Endodermal cell (in vitro differentiated cells): ENCODE measurements around the gene TDRD9. TPM values are rescaled to one million over a fixed set of nuclear protein-coding genes. Genes with fewer than 3 reads are reported as not detected.

Experiments
- DNase-seq: peaks from one replicate; pipeline ENCODE4 v3.0.0-alpha.2; 2017
- H3K27ac ChIP-seq: 2 replicates; pipeline ENCODE4 v1.5.1; 2013; ENCODE audit warnings: mild to moderate bottlenecking, low read depth, low read length, moderate library complexity
- H3K27me3 ChIP-seq: 2 replicates; pipeline ENCODE4 v1.6.1; 2013; ENCODE audit warnings: mild to moderate bottlenecking, low read length, moderate library complexity; ENCODE audit not compliant: insufficient read depth, control insufficient read depth, poor library complexity, severe bottlenecking
- H3K36me3 ChIP-seq: 2 replicates; pipeline ENCODE4 v1.7.0; 2013; ENCODE audit warnings: mild to moderate bottlenecking, low read length, moderate library complexity; ENCODE audit not compliant: control insufficient read depth, insufficient read depth
- H3K4me1 ChIP-seq: one replicate; pipeline ENCODE4 v1.7.0; 2013; ENCODE audit warnings: low read length; ENCODE audit not compliant: control insufficient read depth, insufficient read depth
- H3K4me3 ChIP-seq: 2 replicates; pipeline ENCODE4 v1.5.1; 2013; ENCODE audit warnings: mild to moderate bottlenecking, low read length, moderate library complexity
- H3K9ac ChIP-seq: 2 replicates; pipeline ENCODE4 v1.6.1; 2013; ENCODE audit warnings: mild to moderate bottlenecking, low read length, moderate library complexity; ENCODE audit not compliant: poor library complexity, severe bottlenecking; ENCODE audit errors: extremely low read depth
- H3K9me3 ChIP-seq: 2 replicates; pipeline ENCODE4 v1.6.1; 2013; ENCODE audit warnings: mild to moderate bottlenecking, low read length, moderate library complexity; ENCODE audit not compliant: control insufficient read depth
- H3K27ac Mint-ChIP-seq: 2 replicates; pipeline ENCODE4 v1.8.0; 2020; ENCODE audit warnings: mixed read lengths
- H3K27me3 Mint-ChIP-seq: 2 replicates; pipeline ENCODE4 v1.8.0; 2021; ENCODE audit warnings: mild to moderate bottlenecking, mixed read lengths; ENCODE audit not compliant: insufficient read depth
- H3K36me3 Mint-ChIP-seq: 2 replicates; pipeline ENCODE4 v1.8.0; 2020; ENCODE audit warnings: low read depth, mixed read lengths
- H3K4me1 Mint-ChIP-seq: 2 replicates; pipeline ENCODE4 v1.8.0; 2020; ENCODE audit warnings: mixed read lengths
- H3K4me3 Mint-ChIP-seq: 2 replicates; pipeline ENCODE4 v1.8.0; 2020; ENCODE audit warnings: mild to moderate bottlenecking, moderate library complexity, mixed read lengths
- H3K9me3 Mint-ChIP-seq: 2 replicates; pipeline ENCODE4 v1.8.0; 2020; ENCODE audit warnings: mild to moderate bottlenecking, mixed read lengths
- WGBS, 2 experiments: methylation state at CpG; one replicate each; pipeline versions ENCODE4 v1.1.5 to v1.1.7; 2013; ENCODE audit warnings: missing lambda C conversion rate in 2 of 2, mixed read lengths in 1 of 2; ENCODE audit not compliant: insufficient coverage in 1 of 2, insufficient read length in 1 of 2; 5-methylcytosine and 5-hydroxymethylcytosine counted together
- total RNA-seq, 2 donors: library from RNA; stranded (reverse); fragmentation: NEBNext Ultra II Directional in 1 of 2; extraction: Animal tissue kit (Norgen Biotek cat#: 25700) in 1 of 2; gene quantifications; 2 replicates in 1 of 2; 3 replicates in 1 of 2; pipeline ENCODE4 v1.2.1, GENCODE V29; 2021
- TF ChIP-seq, protein P1 (sequence below): fragments of 200-600 bp; sonication (generic); conservative IDR thresholded peaks from 2 replicates; pipeline ENCODE4 v1.5.0; 2021; ENCODE audit warnings: antibody characterized with exemption, mild to moderate bottlenecking

TDRD9 gene
- total RNA-seq, 2 donors from 2014 or later = not detected

DNA sequence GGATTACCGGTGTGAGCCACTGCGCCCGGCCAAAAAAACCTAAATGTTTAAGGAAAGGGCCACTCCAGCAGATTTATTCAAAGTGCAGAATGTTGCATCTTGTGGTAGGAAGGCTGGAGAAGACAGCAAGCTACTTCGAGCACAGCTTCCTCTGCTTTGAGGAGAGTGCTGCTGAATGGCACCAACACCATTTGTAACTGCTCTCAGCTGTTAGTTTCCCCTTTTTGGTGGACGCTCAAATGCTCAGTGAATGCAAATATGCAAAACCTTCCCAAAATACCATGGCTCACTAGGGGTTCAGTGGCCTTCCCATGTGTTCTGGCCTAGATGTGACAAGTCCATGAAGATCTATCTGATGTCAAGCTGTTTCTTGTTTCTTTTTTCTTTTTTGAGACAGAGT is 2.9 kb upstream of the TDRD9 start:
- Mint-ChIP-seq H3K27ac (no peak overlapping the region), H3K9me3 (peaks cover 5% of the 10 kb centered on the region), H3K27me3 (peaks cover 3% of the 10 kb centered on the region), H3K36me3 (no peaks in the 10 kb centered on the region), H3K4me3 (no peak overlapping the region), H3K4me1 (peaks cover 5% of the 10 kb centered on the region)
- Histone ChIP-seq H3K9me3 (no peaks in the 10 kb centered on the region), H3K4me3 (no peak overlapping the region), H3K27ac (no peak overlapping the region), H3K36me3 (no peaks in the 10 kb centered on the region), H3K9ac (no peak overlapping the region), H3K27me3 (no peaks in the 10 kb centered on the region), H3K4me1 (no peaks in the 10 kb centered on the region)
- TF ChIP-seq, protein P1, sequence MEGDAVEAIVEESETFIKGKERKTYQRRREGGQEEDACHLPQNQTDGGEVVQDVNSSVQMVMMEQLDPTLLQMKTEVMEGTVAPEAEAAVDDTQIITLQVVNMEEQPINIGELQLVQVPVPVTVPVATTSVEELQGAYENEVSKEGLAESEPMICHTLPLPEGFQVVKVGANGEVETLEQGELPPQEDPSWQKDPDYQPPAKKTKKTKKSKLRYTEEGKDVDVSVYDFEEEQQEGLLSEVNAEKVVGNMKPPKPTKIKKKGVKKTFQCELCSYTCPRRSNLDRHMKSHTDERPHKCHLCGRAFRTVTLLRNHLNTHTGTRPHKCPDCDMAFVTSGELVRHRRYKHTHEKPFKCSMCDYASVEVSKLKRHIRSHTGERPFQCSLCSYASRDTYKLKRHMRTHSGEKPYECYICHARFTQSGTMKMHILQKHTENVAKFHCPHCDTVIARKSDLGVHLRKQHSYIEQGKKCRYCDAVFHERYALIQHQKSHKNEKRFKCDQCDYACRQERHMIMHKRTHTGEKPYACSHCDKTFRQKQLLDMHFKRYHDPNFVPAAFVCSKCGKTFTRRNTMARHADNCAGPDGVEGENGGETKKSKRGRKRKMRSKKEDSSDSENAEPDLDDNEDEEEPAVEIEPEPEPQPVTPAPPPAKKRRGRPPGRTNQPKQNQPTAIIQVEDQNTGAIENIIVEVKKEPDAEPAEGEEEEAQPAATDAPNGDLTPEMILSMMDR = no peak
- no peak for DNase-seq
- 82 to 91% methylated on average over 4 to 5 of the region's 5 CpGs for WGBS, 2 experiments

DNA sequence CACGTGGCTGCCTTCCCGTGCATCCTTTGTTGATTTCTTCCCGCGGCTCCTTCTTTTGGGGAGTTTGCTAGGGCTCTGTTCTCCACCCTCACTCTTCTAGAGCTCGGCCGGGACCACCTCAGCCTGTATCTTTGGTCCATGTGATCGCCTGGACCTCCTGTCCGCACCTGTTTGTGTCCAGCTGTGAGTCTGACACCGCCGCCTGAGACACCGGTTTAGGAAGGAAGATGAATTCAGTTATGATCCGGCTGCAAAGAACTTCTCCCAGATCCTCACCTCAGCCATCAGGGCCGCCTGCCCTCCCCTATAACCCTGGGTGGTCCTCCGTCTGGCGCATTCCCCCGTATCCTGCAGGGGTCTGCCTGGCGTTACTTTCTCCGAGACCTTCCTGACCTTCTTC is 690 bp upstream of the TDRD9 start:
- H3K36me3 ChIP-seq = no peaks in the 10 kb centered on the region
- no peaks in the 10 kb centered on the region for H3K4me1 ChIP-seq
- H3K9ac ChIP-seq = no peak overlapping the region
- no peak for DNase-seq
- Mint-ChIP-seq H3K36me3 (no peaks in the 10 kb centered on the region), H3K27ac (no peak overlapping the region), H3K4me1 (no peaks in the 10 kb centered on the region), H3K9me3 (peaks cover 5% of the 10 kb centered on the region), H3K4me3 (no peak overlapping the region), H3K27me3 (peaks cover 3% of the 10 kb centered on the region)
- no peak overlapping the region for H3K27ac ChIP-seq
- H3K9me3 ChIP-seq = no peaks in the 10 kb centered on the region
- TF ChIP-seq, protein P1 = no peak
- H3K27me3 ChIP-seq = no peaks in the 10 kb centered on the region
- 89 to 92% methylated on average over 18 of the region's 18 CpGs for WGBS, 2 experiments
- H3K4me3 ChIP-seq = no peak overlapping the region

DNA sequence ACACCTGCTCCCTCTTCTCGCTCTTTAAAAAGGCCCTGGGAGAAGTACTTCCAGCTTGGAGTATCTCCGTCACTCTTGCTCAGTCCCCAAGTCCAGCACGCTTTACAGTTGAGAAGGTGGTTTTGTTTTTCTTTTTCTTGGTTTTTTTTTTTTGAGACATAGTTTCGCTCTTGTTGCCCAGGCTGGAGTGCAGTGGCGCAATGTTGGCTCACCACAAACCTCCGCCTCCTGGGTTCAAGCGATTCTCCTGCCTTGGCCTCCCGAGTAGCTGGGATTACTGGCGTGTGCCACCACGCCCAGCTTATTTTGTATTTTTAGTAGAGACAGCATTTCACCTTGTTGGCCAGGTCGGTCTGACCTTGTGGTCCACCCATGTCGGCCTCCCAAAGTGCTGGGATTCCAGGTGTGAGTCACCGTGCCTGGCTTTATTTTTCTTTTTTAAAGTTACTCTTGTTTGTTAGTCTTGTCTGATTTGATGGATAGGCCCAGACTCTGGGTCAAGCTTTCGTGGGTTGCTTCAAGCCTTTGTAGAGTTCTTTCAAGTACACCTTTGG is 1.9 kb downstream of the TDRD9 start:
- 92 to 93% methylated on average over 11 to 14 of the region's 14 CpGs for WGBS, 2 experiments
- Histone ChIP-seq H3K4me3 (no peak overlapping the region), H3K9ac (no peak overlapping the region), H3K36me3 (no peaks in the 10 kb centered on the region), H3K4me1 (no peaks in the 10 kb centered on the region), H3K27ac (no peak overlapping the region), H3K9me3 (no peaks in the 10 kb centered on the region), H3K27me3 (no peaks in the 10 kb centered on the region)
- no peaks in the 10 kb centered on the region for H3K4me1 Mint-ChIP-seq
- H3K4me3 Mint-ChIP-seq = no peak overlapping the region
- H3K36me3 Mint-ChIP-seq = no peaks in the 10 kb centered on the region
- peaks cover 3% of the 10 kb centered on the region for H3K27me3 Mint-ChIP-seq
- peaks cover 5% of the 10 kb centered on the region for H3K9me3 Mint-ChIP-seq
- DNase-seq = no peak
- TF ChIP-seq, protein P1 = no peak
- H3K27ac Mint-ChIP-seq = no peak overlapping the region
